ENCODE results near the gene CX3CL1. TPM values are rescaled to one million over a fixed set of nuclear protein-coding genes. Genes with fewer than 3 reads are reported as not detected.

The CX3CL1 gene
- total RNA-seq: 12.3 TPM

DNA sequence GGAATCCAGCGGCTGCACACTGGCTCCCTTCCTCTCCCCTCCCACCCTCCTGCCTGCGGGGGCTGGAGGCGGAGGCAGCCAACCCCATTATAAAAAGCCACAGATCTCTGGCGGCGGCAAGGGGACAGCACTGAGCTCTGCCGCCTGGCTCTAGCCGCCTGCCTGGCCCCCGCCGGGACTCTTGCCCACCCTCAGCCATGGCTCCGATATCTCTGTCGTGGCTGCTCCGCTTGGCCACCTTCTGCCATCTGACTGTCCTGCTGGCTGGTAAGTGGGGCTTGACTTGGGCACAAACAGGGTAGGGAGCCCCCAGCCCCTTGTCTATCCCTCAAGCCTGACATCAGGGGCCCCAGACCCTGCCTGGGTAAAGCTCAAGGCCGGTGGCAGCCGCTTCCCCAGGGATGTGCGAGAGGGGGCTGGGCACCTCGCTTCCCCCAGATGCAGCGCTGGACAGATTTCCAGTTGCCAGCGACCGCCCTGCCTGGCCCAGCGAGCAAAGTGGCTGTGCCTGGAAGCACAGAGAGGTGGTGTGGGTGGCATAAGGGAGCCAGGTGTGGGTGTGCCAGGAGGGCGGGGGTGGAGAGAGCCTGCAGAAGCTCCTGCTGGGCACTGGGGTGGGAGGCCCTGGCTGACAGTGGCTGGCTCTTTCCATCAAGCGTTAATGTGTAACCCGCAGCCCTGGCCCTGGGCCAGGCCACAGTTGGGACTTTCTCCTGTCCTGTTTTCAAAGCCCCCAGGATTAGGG is at the start of gene CX3CL1:
Gene CX3CL1 (plus strand): TSS at position 119 of the 745 bp plus-strand sequence. CDS start 79 bp downstream, at position 198.

DNA sequence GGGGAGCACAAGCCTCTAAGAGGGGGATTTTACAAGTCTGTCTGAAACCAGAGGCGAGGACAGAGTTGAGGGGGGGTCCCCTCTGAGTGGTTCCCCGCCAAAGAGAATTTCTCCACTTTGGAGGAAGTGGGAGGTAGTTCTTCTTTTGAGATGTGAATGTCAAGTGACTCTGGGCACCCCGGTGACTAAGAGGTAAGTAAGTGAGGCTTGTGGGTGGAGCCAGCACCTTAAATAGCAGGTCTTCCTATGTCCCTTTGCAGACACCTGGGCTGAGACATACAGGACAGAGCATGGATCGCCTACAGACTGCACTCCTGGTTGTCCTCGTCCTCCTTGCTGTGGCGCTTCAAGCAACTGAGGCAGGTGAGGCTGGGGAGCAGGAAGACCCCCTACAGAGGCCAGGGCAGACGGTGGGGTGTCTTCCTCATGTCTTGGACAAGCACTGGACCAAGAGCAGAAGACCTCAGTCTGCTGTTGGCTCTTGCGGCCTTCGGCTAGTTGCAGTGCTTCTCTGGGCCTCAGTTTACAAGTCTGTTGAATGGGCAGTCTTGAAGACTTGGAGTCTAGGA is 13.7 kb upstream of the CX3CL1 start, which contains the start of gene CCL22:
Gene CCL22 (plus strand): TSS at position 257 of the 569 bp plus-strand sequence. CDS start 34 bp downstream, at position 291.

DNA sequence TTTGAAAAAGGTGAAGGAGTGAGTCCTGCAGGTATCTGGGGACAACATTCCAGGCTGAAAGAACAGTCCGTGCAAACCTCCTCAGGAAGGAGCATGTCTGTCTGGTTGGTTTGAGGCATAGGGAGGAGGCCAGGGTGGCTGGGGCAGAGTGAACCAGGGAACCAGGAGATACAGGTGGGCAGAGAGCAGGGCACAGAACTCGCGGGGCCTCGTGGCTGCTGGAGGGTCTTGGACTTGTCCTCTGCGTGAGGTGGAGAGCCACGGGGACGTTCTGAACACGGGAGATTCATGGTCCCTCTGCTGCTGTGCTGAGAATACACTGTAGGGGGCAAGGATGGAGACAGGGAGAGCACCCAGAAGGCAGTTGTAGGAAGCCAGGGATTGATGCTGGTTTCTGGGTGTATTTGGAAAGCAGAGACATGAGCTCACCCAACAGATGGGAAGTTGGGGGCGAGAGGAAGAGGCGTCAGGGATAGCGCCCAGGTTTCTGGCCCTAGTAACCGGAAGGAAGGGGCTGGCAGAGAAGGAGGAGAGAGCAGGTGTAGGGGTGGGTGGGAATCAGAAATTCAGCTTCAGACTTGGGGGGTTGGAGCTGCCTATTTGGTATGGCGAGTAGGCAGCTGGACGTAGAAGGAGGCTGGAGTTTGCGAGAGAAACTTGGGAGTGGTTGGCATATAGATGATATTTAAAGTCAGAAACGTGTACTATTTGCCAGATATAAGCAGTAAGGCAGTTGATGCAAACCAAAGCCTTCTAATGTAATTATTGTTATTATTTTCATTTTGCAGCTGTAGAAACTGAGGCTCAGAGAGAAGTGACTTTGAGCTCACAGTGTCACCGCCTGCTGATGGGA is 31.9 kb downstream of the CX3CL1 start, which contains the start of gene CCL17:
Gene CCL17 (plus strand): TSS at position 803 of the 853 bp plus-strand sequence. CDS start 9,166 bp downstream, outside the sequence.

Other genes starting within 250 kb of the CX3CL1 start
- gene PSME3IP1, start 186.5 kb upstream of the CX3CL1 start, total RNA-seq: 94.4 TPM
- gene RSPRY1, start 186.2 kb upstream of the CX3CL1 start, total RNA-seq: 94.4 TPM
- 72.3 TPM for gene ARL2BP, start 127.2 kb upstream of the CX3CL1 start, total RNA-seq
- 2.7 TPM for gene PLLP, start 87.8 kb upstream of the CX3CL1 start, total RNA-seq
- not detected for gene CCL22, start 13.7 kb upstream of the CX3CL1 start, total RNA-seq
- gene CCL17, start 32.3 kb downstream of the CX3CL1 start, total RNA-seq: not detected
- 54.2 TPM for gene CIAPIN1, start 74.9 kb downstream of the CX3CL1 start, total RNA-seq
- gene COQ9, start 75.0 kb downstream of the CX3CL1 start, total RNA-seq: 50.6 TPM
- 88.6 TPM for gene POLR2C, start 90.2 kb downstream of the CX3CL1 start, total RNA-seq
- 27.1 TPM for gene DOK4, start 114.0 kb downstream of the CX3CL1 start, total RNA-seq
- 17.3 TPM for gene CCDC102A, start 164.1 kb downstream of the CX3CL1 start, total RNA-seq
- gene ADGRG5, start 170.2 kb downstream of the CX3CL1 start, total RNA-seq: 0.11 TPM

All from camera-type eye (tissue), 1 donor.